Liver (tissue), 3 donors: Measurements from ENCODE around the gene ZNF597.

ENCODE experiments used
- EGR1 ChIP-seq, 2 donors: IDR thresholded peaks; 2 replicates each; pipeline ENCODE4 v1.6.1; 2016 to 2018; ENCODE audit warnings: antibody characterized with exemption in 2 of 2, low read depth in 2 of 2
- FOXA1 ChIP-seq: IDR thresholded peaks from 2 replicates; pipeline ENCODE4 v1.6.1; 2016; ENCODE audit warnings: antibody characterized with exemption
- GABPA ChIP-seq, 2 donors: IDR thresholded peaks in 1 of 2; conservative IDR thresholded peaks in 1 of 2; 2 replicates each; pipeline ENCODE4 v1.6.1; 2016; ENCODE audit warnings: antibody characterized with exemption in 2 of 2, mild to moderate bottlenecking in 1 of 2, moderate library complexity in 1 of 2
- JUND ChIP-seq, 2 donors: IDR thresholded peaks; 2 replicates each; pipeline ENCODE4 v1.6.1; 2016; ENCODE audit warnings: antibody characterized with exemption in 2 of 2
- RAD21 ChIP-seq, 2 donors: IDR thresholded peaks; 2 replicates each; pipeline ENCODE4 v1.6.1; 2016; ENCODE audit warnings: antibody characterized with exemption in 2 of 2, mild to moderate bottlenecking in 2 of 2
- SP1 ChIP-seq: IDR thresholded peaks from 2 replicates; pipeline ENCODE4 v1.6.1; 2018; ENCODE audit warnings: antibody characterized with exemption, mild to moderate bottlenecking
- TAF1 ChIP-seq: conservative IDR thresholded peaks from 2 replicates; pipeline ENCODE4 v1.6.1; 2016; ENCODE audit warnings: antibody characterized with exemption, mild to moderate bottlenecking
- YY1 ChIP-seq: IDR thresholded peaks from 2 replicates; pipeline ENCODE4 v1.6.1; 2016; ENCODE audit warnings: antibody characterized with exemption, mild to moderate bottlenecking
- TF ChIP-seq, protein P1 (sequence below): fragments of 150-350 bp; IDR thresholded peaks from 2 replicates; pipeline ENCODE4 v1.5.1; 2017; ENCODE audit warnings: improper control_type of control experiment, low read depth, low read length; ENCODE audit not compliant: missing input control
- TF ChIP-seq, protein P2 (sequence below): IDR thresholded peaks from 2 replicates; pipeline ENCODE4 v1.6.1; 2016; ENCODE audit warnings: antibody characterized with exemption
- TF ChIP-seq, protein P3 (sequence below): IDR thresholded peaks from 2 replicates; pipeline ENCODE4 v1.6.1; 2016; ENCODE audit warnings: antibody characterized with exemption
- TF ChIP-seq, protein P4 (sequence below): IDR thresholded peaks from 2 replicates; pipeline ENCODE4 v1.6.1; 2016; ENCODE audit warnings: antibody characterized with exemption
- TF ChIP-seq, protein P5 (sequence below): IDR thresholded peaks from 2 replicates; pipeline ENCODE4 v1.6.1; 2016; ENCODE audit warnings: antibody characterized with exemption, mild to moderate bottlenecking
- donor health status: healthy.
- donor health status: healthy.

DNA sequence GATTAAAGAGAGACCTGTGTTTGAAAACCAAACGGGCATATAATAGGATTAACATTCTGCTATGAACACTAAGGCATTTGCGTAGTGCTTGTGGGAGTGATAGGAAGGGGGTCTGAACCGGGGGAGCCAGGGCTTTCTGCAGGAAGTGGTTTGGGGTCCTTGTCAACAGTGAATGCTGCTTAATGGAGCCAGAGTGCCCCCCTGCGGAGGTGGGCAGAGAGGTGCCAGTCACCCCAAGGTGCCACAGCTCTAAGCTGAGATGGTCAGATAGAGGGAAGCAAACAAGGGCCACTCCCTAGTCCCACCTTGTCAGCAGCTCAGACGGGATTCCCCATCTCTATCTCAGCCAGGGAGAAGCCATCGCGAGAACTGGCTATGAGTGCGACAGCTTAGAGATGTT lies 17.8 kb upstream of the ZNF597 start:
- no peak for TF ChIP-seq SP1
- TF ChIP-seq, protein P1, sequence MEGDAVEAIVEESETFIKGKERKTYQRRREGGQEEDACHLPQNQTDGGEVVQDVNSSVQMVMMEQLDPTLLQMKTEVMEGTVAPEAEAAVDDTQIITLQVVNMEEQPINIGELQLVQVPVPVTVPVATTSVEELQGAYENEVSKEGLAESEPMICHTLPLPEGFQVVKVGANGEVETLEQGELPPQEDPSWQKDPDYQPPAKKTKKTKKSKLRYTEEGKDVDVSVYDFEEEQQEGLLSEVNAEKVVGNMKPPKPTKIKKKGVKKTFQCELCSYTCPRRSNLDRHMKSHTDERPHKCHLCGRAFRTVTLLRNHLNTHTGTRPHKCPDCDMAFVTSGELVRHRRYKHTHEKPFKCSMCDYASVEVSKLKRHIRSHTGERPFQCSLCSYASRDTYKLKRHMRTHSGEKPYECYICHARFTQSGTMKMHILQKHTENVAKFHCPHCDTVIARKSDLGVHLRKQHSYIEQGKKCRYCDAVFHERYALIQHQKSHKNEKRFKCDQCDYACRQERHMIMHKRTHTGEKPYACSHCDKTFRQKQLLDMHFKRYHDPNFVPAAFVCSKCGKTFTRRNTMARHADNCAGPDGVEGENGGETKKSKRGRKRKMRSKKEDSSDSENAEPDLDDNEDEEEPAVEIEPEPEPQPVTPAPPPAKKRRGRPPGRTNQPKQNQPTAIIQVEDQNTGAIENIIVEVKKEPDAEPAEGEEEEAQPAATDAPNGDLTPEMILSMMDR = no peak
- TF ChIP-seq TAF1 = no peak
- TF ChIP-seq, protein P2, sequence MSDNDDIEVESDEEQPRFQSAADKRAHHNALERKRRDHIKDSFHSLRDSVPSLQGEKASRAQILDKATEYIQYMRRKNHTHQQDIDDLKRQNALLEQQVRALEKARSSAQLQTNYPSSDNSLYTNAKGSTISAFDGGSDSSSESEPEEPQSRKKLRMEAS = no peak
- no peak for TF ChIP-seq RAD21 (IDR thresholded peaks at IDR 0.05)
- TF ChIP-seq GABPA (IDR thresholded peaks at IDR 0.05 in 1 of 2, conservative IDR thresholded peaks at IDR 0.05 in 1 of 2) = no peak
- TF ChIP-seq, protein P3, sequence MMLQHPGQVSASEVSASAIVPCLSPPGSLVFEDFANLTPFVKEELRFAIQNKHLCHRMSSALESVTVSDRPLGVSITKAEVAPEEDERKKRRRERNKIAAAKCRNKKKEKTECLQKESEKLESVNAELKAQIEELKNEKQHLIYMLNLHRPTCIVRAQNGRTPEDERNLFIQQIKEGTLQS = no peak
- TF ChIP-seq, protein P4, sequence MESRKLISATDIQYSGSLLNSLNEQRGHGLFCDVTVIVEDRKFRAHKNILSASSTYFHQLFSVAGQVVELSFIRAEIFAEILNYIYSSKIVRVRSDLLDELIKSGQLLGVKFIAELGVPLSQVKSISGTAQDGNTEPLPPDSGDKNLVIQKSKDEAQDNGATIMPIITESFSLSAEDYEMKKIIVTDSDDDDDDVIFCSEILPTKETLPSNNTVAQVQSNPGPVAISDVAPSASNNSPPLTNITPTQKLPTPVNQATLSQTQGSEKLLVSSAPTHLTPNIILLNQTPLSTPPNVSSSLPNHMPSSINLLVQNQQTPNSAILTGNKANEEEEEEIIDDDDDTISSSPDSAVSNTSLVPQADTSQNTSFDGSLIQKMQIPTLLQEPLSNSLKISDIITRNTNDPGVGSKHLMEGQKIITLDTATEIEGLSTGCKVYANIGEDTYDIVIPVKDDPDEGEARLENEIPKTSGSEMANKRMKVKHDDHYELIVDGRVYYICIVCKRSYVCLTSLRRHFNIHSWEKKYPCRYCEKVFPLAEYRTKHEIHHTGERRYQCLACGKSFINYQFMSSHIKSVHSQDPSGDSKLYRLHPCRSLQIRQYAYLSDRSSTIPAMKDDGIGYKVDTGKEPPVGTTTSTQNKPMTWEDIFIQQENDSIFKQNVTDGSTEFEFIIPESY = no peak
- no peak for TF ChIP-seq FOXA1
- no peak for TF ChIP-seq JUND (IDR thresholded peaks at IDR 0.05)
- TF ChIP-seq, protein P5, sequence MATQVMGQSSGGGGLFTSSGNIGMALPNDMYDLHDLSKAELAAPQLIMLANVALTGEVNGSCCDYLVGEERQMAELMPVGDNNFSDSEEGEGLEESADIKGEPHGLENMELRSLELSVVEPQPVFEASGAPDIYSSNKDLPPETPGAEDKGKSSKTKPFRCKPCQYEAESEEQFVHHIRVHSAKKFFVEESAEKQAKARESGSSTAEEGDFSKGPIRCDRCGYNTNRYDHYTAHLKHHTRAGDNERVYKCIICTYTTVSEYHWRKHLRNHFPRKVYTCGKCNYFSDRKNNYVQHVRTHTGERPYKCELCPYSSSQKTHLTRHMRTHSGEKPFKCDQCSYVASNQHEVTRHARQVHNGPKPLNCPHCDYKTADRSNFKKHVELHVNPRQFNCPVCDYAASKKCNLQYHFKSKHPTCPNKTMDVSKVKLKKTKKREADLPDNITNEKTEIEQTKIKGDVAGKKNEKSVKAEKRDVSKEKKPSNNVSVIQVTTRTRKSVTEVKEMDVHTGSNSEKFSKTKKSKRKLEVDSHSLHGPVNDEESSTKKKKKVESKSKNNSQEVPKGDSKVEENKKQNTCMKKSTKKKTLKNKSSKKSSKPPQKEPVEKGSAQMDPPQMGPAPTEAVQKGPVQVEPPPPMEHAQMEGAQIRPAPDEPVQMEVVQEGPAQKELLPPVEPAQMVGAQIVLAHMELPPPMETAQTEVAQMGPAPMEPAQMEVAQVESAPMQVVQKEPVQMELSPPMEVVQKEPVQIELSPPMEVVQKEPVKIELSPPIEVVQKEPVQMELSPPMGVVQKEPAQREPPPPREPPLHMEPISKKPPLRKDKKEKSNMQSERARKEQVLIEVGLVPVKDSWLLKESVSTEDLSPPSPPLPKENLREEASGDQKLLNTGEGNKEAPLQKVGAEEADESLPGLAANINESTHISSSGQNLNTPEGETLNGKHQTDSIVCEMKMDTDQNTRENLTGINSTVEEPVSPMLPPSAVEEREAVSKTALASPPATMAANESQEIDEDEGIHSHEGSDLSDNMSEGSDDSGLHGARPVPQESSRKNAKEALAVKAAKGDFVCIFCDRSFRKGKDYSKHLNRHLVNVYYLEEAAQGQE = no peak
- TF ChIP-seq EGR1 (IDR thresholded peaks at IDR 0.05; ENCODE audit: low read depth in 2 of 2) = no peak
- TF ChIP-seq YY1 = no peak
